Measurements from ENCODE around the gene TTYH3. TPM values are rescaled to one million over a fixed set of nuclear protein-coding genes. Genes with fewer than 3 reads are reported as not detected.

TTYH3 gene
- total RNA-seq, 6 experiments from 2014 or later = 10.3 to 59.3 (median 37.6) TPM

- Histone ChIP-seq H3K4me1 (no peaks in the 10 kb centered on the region), H3K27ac (no peak overlapping the region), H3K9me3 (no peaks in the 10 kb centered on the region), H3K4me3 (no peak overlapping the region), H3K36me3 (no peaks in the 10 kb centered on the region), H3K27me3 (no peaks in the 10 kb centered on the region)
- WGBS (ENCODE audit: insufficient coverage, low coverage, low lambda C conversion rate, missing lambda C conversion rate) = 93% methylated on average over 3 of the region's 25 CpGs
- no peak for TF ChIP-seq POLR2A (IDR thresholded peaks at IDR 0.05)
- TF ChIP-seq, protein P1, sequence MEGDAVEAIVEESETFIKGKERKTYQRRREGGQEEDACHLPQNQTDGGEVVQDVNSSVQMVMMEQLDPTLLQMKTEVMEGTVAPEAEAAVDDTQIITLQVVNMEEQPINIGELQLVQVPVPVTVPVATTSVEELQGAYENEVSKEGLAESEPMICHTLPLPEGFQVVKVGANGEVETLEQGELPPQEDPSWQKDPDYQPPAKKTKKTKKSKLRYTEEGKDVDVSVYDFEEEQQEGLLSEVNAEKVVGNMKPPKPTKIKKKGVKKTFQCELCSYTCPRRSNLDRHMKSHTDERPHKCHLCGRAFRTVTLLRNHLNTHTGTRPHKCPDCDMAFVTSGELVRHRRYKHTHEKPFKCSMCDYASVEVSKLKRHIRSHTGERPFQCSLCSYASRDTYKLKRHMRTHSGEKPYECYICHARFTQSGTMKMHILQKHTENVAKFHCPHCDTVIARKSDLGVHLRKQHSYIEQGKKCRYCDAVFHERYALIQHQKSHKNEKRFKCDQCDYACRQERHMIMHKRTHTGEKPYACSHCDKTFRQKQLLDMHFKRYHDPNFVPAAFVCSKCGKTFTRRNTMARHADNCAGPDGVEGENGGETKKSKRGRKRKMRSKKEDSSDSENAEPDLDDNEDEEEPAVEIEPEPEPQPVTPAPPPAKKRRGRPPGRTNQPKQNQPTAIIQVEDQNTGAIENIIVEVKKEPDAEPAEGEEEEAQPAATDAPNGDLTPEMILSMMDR (IDR thresholded peaks at IDR 0.05) = no peak
- no peak for ATAC-seq
- DNase-seq = no peak
- intact Hi-C loops (cut with DNase I) = no loop called here
Measured at GRCh38 chr7:2711895-2712675, 80.3 kb downstream of the TTYH3 start.

DNA sequence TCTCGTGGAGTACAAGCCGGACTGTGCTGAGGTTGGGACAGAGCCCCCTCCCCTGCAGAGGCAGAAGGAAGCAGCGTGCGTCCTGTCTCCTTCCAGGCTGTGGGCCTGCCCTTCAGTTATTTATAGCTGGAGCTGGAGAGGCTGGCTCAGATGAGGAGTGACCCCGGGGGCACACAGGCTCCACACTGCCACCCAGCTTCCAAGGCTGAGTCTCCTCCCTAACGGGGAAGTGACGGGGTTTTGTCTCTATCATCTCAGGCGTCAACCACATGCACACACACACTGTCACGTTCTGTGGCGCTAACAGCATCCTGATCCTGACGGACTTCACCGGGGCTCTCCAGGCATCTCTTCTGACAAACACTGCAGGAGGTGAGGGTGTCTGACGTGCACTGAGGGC lies 81.6 kb downstream of the TTYH3 start:
- ATAC-seq (peak; percentile 7 to 29 (median 22)), DNase-seq (no peak)
- WGBS (ENCODE audit: insufficient coverage, low coverage, low lambda C conversion rate, missing lambda C conversion rate) = 68% methylated on average over 5 of the region's 13 CpGs
- H3K9me3 ChIP-seq = no peaks in the 10 kb centered on the region
- no peaks in the 10 kb centered on the region for H3K4me1 ChIP-seq
- TF ChIP-seq, protein P1 (IDR thresholded peaks at IDR 0.05) = no peak
- TF ChIP-seq POLR2A (IDR thresholded peaks at IDR 0.05) = no peak
- H3K27me3 ChIP-seq = no peaks in the 10 kb centered on the region
- no peaks in the 10 kb centered on the region for H3K36me3 ChIP-seq
- intact Hi-C loops (cut with DNase I) = no loop called here
- no peak overlapping the region for H3K27ac ChIP-seq
- no peak overlapping the region for H3K4me3 ChIP-seq

GRCh38 chr7:2713978-2714377 lies 82.2 kb downstream of the TTYH3 start:
- Histone ChIP-seq H3K27ac (no peak overlapping the region), H3K9me3 (no peaks in the 10 kb centered on the region), H3K36me3 (no peaks in the 10 kb centered on the region), H3K27me3 (no peaks in the 10 kb centered on the region), H3K4me1 (no peaks in the 10 kb centered on the region), H3K4me3 (no peak overlapping the region)
- WGBS (ENCODE audit: insufficient coverage, low coverage, low lambda C conversion rate, missing lambda C conversion rate) = 94% methylated on average over 12 of the region's 12 CpGs
- no peak for TF ChIP-seq POLR2A (IDR thresholded peaks at IDR 0.05)
- TF ChIP-seq, protein P1 (IDR thresholded peaks at IDR 0.05) = no peak
- no peak for ATAC-seq
- no peak for DNase-seq
- intact Hi-C loops (cut with DNase I) = no loop called here

Other genes with a start within 250 kb of the TTYH3 start
- 1 to 10 TPM; 3.0 to 7.9 (median 5.7) TPM for gene CHST12, start 228.4 kb upstream of the TTYH3 start, total RNA-seq
- not detected for gene GRIFIN, start 155.6 kb upstream of the TTYH3 start, total RNA-seq
- 1 to 10 TPM; 1.0 to 4.3 (median 1.7) TPM for gene LFNG, start 112.2 kb upstream of the TTYH3 start, total RNA-seq
- 10 to 100 TPM; 11.1 to 25.9 (median 14.8) TPM for gene BRAT1, start 76.5 kb upstream of the TTYH3 start, total RNA-seq
- 1 to 10 TPM; 3.7 to 7.0 (median 4.0) TPM for gene IQCE, start 73.0 kb upstream of the TTYH3 start, total RNA-seq
- 1 to 10 TPM in 4 of 6 experiments, under 1 TPM in 1, not detected in 1; 0.42 to 5.8 (median 1.4) TPM for gene AMZ1, start 56.2 kb downstream of the TTYH3 start, total RNA-seq
- gene GNA12, start 212.3 kb downstream of the TTYH3 start, total RNA-seq = 10 to 100 TPM; 10.3 to 32.1 (median 14.1) TPM

Data from right lobe of liver (tissue), 6 donors.